ENCODE measurements around the gene OR4C6. TPM values are rescaled to one million over a fixed set of nuclear protein-coding genes. Genes with fewer than 3 reads are reported as not detected.

OR4C6 gene
- total and polyA plus RNA-seq, 2 donors (not counting 1 experiment from before 2014, with no cell fraction given): 0.28 TPM; not detected in 1

Other genes with a start within 250 kb of the OR4C6 start
- not detected in 2 replicates for gene OR4C15, start 107.7 kb upstream of the OR4C6 start, total RNA-seq
- not detected in 2 replicates for gene OR4C15, start 107.7 kb upstream of the OR4C6 start, polyA plus RNA-seq
- gene OR4C16, start 90.1 kb upstream of the OR4C6 start, total RNA-seq: not detected in 2 replicates
- gene OR4C16, start 90.1 kb upstream of the OR4C6 start, polyA plus RNA-seq: not detected in 2 replicates
- not detected in 2 replicates for gene OR4C11, start 54.6 kb upstream of the OR4C6 start, total RNA-seq
- gene OR4C11, start 54.6 kb upstream of the OR4C6 start, polyA plus RNA-seq: not detected in 2 replicates
- gene OR4P4, start 27.1 kb upstream of the OR4C6 start, total RNA-seq: not detected in 2 replicates
- gene OR4P4, start 27.1 kb upstream of the OR4C6 start, polyA plus RNA-seq: not detected in 2 replicates
- not detected in 2 replicates for gene OR4S2, start 13.9 kb upstream of the OR4C6 start, total RNA-seq
- not detected in 2 replicates for gene OR4S2, start 13.9 kb upstream of the OR4C6 start, polyA plus RNA-seq
- not detected in 2 replicates for gene OR5D13, start 111.2 kb downstream of the OR4C6 start, total RNA-seq
- gene OR5D13, start 111.2 kb downstream of the OR4C6 start, polyA plus RNA-seq: not detected in 2 replicates
- gene OR5D14, start 133.4 kb downstream of the OR4C6 start, total RNA-seq: not detected in 2 replicates
- not detected in 2 replicates for gene OR5D14, start 133.4 kb downstream of the OR4C6 start, polyA plus RNA-seq
- gene OR5L1, start 149.2 kb downstream of the OR4C6 start, total RNA-seq: not detected in 2 replicates
- gene OR5L1, start 149.2 kb downstream of the OR4C6 start, polyA plus RNA-seq: not detected in 2 replicates
- gene OR5D18, start 157.4 kb downstream of the OR4C6 start, total RNA-seq: not detected in 2 replicates
- not detected in 2 replicates for gene OR5D18, start 157.4 kb downstream of the OR4C6 start, polyA plus RNA-seq
- gene OR5L2, start 165.0 kb downstream of the OR4C6 start, total RNA-seq: not detected in 2 replicates
- gene OR5L2, start 165.0 kb downstream of the OR4C6 start, polyA plus RNA-seq: not detected in 2 replicates
- not detected in 2 replicates for gene OR5D16, start 176.6 kb downstream of the OR4C6 start, total RNA-seq
- gene OR5D16, start 176.6 kb downstream of the OR4C6 start, polyA plus RNA-seq: not detected in 2 replicates
- not detected in 2 replicates for gene TRIM51, start 221.1 kb downstream of the OR4C6 start, total RNA-seq
- gene TRIM51, start 221.1 kb downstream of the OR4C6 start, polyA plus RNA-seq: not detected in 2 replicates

Data from B cell (primary cell).